H1 (cell line): ENCODE data around the gene IL20RB. TPM values are rescaled to one million over a fixed set of nuclear protein-coding genes. Genes with fewer than 3 reads are reported as not detected.

Experiments used
- CTCF ChIA-PET: fragments of 300-600 bp; sonication (Branson Sonifier 250); formaldehyde crosslinking; loops from one replicate; lab custom pipeline; 2021; ENCODE audit not compliant: partially characterized antibody; lab: Charles Lee
- POLR2A ChIA-PET: fragments of 300-600 bp; sonication (Branson Sonifier 250); formaldehyde crosslinking; loops from one replicate; lab custom pipeline; 2021; ENCODE audit warnings: inconsistent platforms; ENCODE audit not compliant: partially characterized antibody; lab: Charles Lee
- DNase-seq, 2 experiments: peaks; one replicate each; pipeline versions ENCODE4 v3.0.0 to v3.0.0-alpha.2; 2010 to 2022; ENCODE audit warnings: low spot score in 2 of 2, low read depth in 1 of 2, mixed read lengths in 1 of 2
- FAIRE-seq: peaks from 2 replicates; lab custom pipeline; 2011; peaks lifted over from hg19 to GRCh38; lab: Jason Lieb, UNC
- H2AFZ ChIP-seq: 2 replicates; pipeline ENCODE4 v1.8.1; 2012; ENCODE audit warnings: low read length, inconsistent platforms
- H2AK5ac ChIP-seq: 2 replicates; pipeline ENCODE4 v1.6.1; 2013; ENCODE audit warnings: low read depth, low read length
- H2BK120ac ChIP-seq: replicated peaks from 2 replicates; pipeline ENCODE3; 2013; ENCODE audit warnings: low read depth, low read length, inconsistent platforms
- H2BK12ac ChIP-seq: 2 replicates; pipeline ENCODE4 v1.6.1; 2013; ENCODE audit warnings: low read depth, low read length
- H2BK15ac ChIP-seq: 2 replicates; pipeline ENCODE4 v1.6.1; 2013; ENCODE audit warnings: low read length
- H2BK20ac ChIP-seq: 2 replicates; pipeline ENCODE4 v1.6.1; 2013; ENCODE audit warnings: low read length
- H2BK5ac ChIP-seq: 2 replicates; pipeline ENCODE4 v1.6.1; 2013; ENCODE audit warnings: low read depth, low read length
- H3K14ac ChIP-seq: 2 replicates; pipeline ENCODE4 v1.6.1; 2013; ENCODE audit warnings: inconsistent platforms; ENCODE audit not compliant: insufficient read length
- H3K18ac ChIP-seq: 2 replicates; pipeline ENCODE4 v1.6.1; 2013; ENCODE audit warnings: low read length; ENCODE audit errors: extremely low read depth
- H3K23ac ChIP-seq: 2 replicates; pipeline ENCODE4 v1.6.1; 2013; ENCODE audit warnings: inconsistent platforms; ENCODE audit not compliant: insufficient read length
- H3K23me2 ChIP-seq: 2 replicates; pipeline ENCODE4 v1.6.1; 2013; ENCODE audit warnings: low read depth, low read length
- H3K27ac ChIP-seq: 2 replicates; pipeline ENCODE4 v1.6.1; 2011; ENCODE audit warnings: low read depth, low read length, inconsistent platforms
- H3K27me3 ChIP-seq, 4 experiments: replicated peaks in 1 of 4; 1 replicate in 1 of 4; 2 replicates in 3 of 4; pipeline versions ENCODE4 v1.6.1 to v1.8.1; 2011 to 2013; ENCODE audit warnings: low read length in 3 of 4, mild to moderate bottlenecking in 3 of 4, inconsistent platforms in 2 of 4, mixed read lengths in 2 of 4, moderate library complexity in 1 of 4; ENCODE audit not compliant: control insufficient read depth in 3 of 4, insufficient read depth in 3 of 4; ENCODE audit errors: extremely low read depth in 1 of 4
- H3K36me3 ChIP-seq, 4 experiments: 2 replicates each; pipeline versions ENCODE4 v1.6.1 to v1.8.1; 2011 to 2013; ENCODE audit warnings: mild to moderate bottlenecking in 4 of 4, low read length in 3 of 4, moderate library complexity in 2 of 4, control low read depth in 1 of 4, inconsistent platforms in 1 of 4; ENCODE audit not compliant: insufficient read depth in 4 of 4, control insufficient read depth in 2 of 4
- H3K4ac ChIP-seq: replicated peaks from 2 replicates; pipeline ENCODE3; 2013; ENCODE audit warnings: low read length, low read depth, mixed read lengths, inconsistent platforms; ENCODE audit not compliant: insufficient read length
- H3K4me1 ChIP-seq, 4 experiments: replicated peaks in 1 of 4; 1 replicate in 1 of 4; 2 replicates in 3 of 4; pipeline versions ENCODE4 v1.6.1 to v1.8.1; 2011 to 2013; ENCODE audit warnings: low read length in 3 of 4, inconsistent platforms in 2 of 4, mixed read lengths in 1 of 4; ENCODE audit not compliant: insufficient read depth in 4 of 4, control insufficient read depth in 3 of 4
- H3K4me2 ChIP-seq, 2 experiments: 2 replicates each; pipeline versions ENCODE4 v1.6.1 to v1.8.1; 2011 to 2013; ENCODE audit warnings: low read depth in 2 of 2, low read length in 2 of 2, control low read depth in 1 of 2, inconsistent platforms in 1 of 2, mild to moderate bottlenecking in 1 of 2; ENCODE audit not compliant: insufficient read depth in 1 of 2
- H3K4me3 ChIP-seq, 4 experiments: fragments of 200-600, 300-600 bp in 1 of 4; sonication (generic), shearing (Covaris generic), sonication (Bioruptor Twin) in 1 of 4; 2 replicates each; pipeline versions ENCODE4 v1.5.1 to v1.8.1; 2011 to 2016; ENCODE audit warnings: low read length in 4 of 4, low read depth in 3 of 4, control low read depth in 2 of 4, inconsistent platforms in 2 of 4, mild to moderate bottlenecking in 2 of 4, mixed read lengths in 1 of 4, moderate library complexity in 1 of 4; ENCODE audit not compliant: insufficient read depth in 2 of 4; ENCODE audit errors: extremely low read depth in 1 of 4
- H3K56ac ChIP-seq: replicated peaks from 2 replicates; pipeline ENCODE3; 2013; ENCODE audit warnings: low read depth, mild to moderate bottlenecking, mixed read lengths, low read length, inconsistent platforms; ENCODE audit not compliant: insufficient read length
- H3K79me1 ChIP-seq: 2 replicates; pipeline ENCODE4 v1.6.1; 2013; ENCODE audit warnings: low read depth, low read length, control low read depth
- H3K79me2 ChIP-seq, 2 experiments: 2 replicates each; pipeline versions ENCODE4 v1.6.1 to v1.8.1; 2012 to 2013; ENCODE audit warnings: low read length in 2 of 2, mild to moderate bottlenecking in 2 of 2, inconsistent platforms in 1 of 2; ENCODE audit not compliant: insufficient read depth in 2 of 2, control insufficient read depth in 1 of 2
- H3K9ac ChIP-seq, 4 experiments: replicated peaks in 1 of 4; 1 replicate in 1 of 4; 2 replicates in 3 of 4; pipeline versions ENCODE4 v1.6.1 to v1.8.1; 2011 to 2013; ENCODE audit warnings: low read depth in 3 of 4, low read length in 3 of 4, control low read depth in 2 of 4, mild to moderate bottlenecking in 2 of 4, moderate library complexity in 2 of 4, inconsistent platforms in 1 of 4; ENCODE audit errors: extremely low read depth in 1 of 4
- H3K9me3 ChIP-seq, 2 experiments: 2 replicates each; pipeline versions ENCODE4 v1.6.1 to v1.8.1; 2012 to 2013; ENCODE audit warnings: mild to moderate bottlenecking in 2 of 2, moderate library complexity in 2 of 2, control low read depth in 1 of 2, inconsistent platforms in 1 of 2, low read depth in 1 of 2, low read length in 1 of 2, mixed read lengths in 1 of 2; ENCODE audit not compliant: insufficient read depth in 2 of 2
- H4K20me1 ChIP-seq, 2 experiments: replicated peaks in 1 of 2; 2 replicates each; pipeline versions ENCODE3 to v1.8.1; 2011 to 2013; ENCODE audit warnings: inconsistent platforms in 2 of 2, low read length in 2 of 2, mild to moderate bottlenecking in 1 of 2; ENCODE audit not compliant: insufficient read depth in 2 of 2, control insufficient read depth in 1 of 2
- H4K5ac ChIP-seq: 2 replicates; pipeline ENCODE4 v1.6.1; 2013; ENCODE audit warnings: low read length, low read depth, mixed read lengths, inconsistent platforms; ENCODE audit not compliant: insufficient read length
- H4K8ac ChIP-seq: 2 replicates; pipeline ENCODE4 v1.8.0; 2013; ENCODE audit warnings: mild to moderate bottlenecking, moderate library complexity, low read length, inconsistent platforms; ENCODE audit not compliant: insufficient read depth; ENCODE audit errors: extremely low read depth
- H4K91ac ChIP-seq: replicated peaks from 2 replicates; pipeline ENCODE3; 2013; ENCODE audit warnings: low read length, mixed read lengths, inconsistent platforms; ENCODE audit not compliant: insufficient read length
- ATF2 ChIP-seq: IDR thresholded peaks from 2 replicates; pipeline ENCODE4 v1.6.1; 2012; ENCODE audit warnings: low read length, inconsistent platforms
- CBX8 ChIP-seq: fragments of 300-800, 300-1000 bp; sonication (generic); IDR thresholded peaks from 2 replicates; pipeline ENCODE4 v1.7.1; 2016; ENCODE audit warnings: low read depth, low read length, borderline replicate concordance
- CREB1 ChIP-seq: IDR thresholded peaks from 2 replicates; pipeline ENCODE4 v1.6.1; 2012; ENCODE audit warnings: inconsistent platforms
- CTBP2 ChIP-seq: IDR thresholded peaks from 2 replicates; pipeline ENCODE4 v1.7.0; 2011; ENCODE audit warnings: borderline replicate concordance, mild to moderate bottlenecking, moderate library complexity, mixed read lengths, low read length; ENCODE audit not compliant: insufficient read depth, insufficient read length
- EP300 ChIP-seq, 2 experiments: IDR thresholded peaks; 1 replicate in 1 of 2; 2 replicates in 1 of 2; pipeline ENCODE4 v1.6.1; 2011 to 2012; ENCODE audit warnings: low read depth in 2 of 2, low read length in 2 of 2, mild to moderate bottlenecking in 2 of 2, borderline replicate concordance in 1 of 2, inconsistent platforms in 1 of 2, moderate library complexity in 1 of 2
- EZH2 ChIP-seq: fragments of 200-600 bp; sonication (generic); IDR thresholded peaks from 2 replicates; pipeline ENCODE4 v1.7.1; 2012; ENCODE audit warnings: low read depth, mild to moderate bottlenecking, moderate library complexity, low read length, inconsistent platforms; ENCODE audit not compliant: severe bottlenecking
- KDM4A ChIP-seq: IDR thresholded peaks from one replicate; pipeline ENCODE4 v1.7.1; 2012; ENCODE audit warnings: low read depth, mild to moderate bottlenecking, moderate library complexity, low read length, inconsistent platforms; ENCODE audit not compliant: severe bottlenecking
- KDM5A ChIP-seq: fragments of 200-600 bp; IDR thresholded peaks from 2 replicates; pipeline ENCODE4 v1.7.1; 2012; ENCODE audit warnings: mild to moderate bottlenecking, low read length, inconsistent platforms, mixed read lengths
- SIN3A ChIP-seq, 2 experiments: IDR thresholded peaks in 1 of 2; conservative IDR thresholded peaks in 1 of 2; 2 replicates each; pipeline ENCODE4 v1.6.1; 2011 to 2012; ENCODE audit warnings: low read length in 2 of 2, improper control_type of control experiment in 1 of 2, low read depth in 1 of 2, mild to moderate bottlenecking in 1 of 2
- USF2 ChIP-seq: IDR thresholded peaks from 2 replicates; pipeline ENCODE4 v1.6.1; 2011; ENCODE audit warnings: low read length, improper control_type of control experiment
- YY1 ChIP-seq: IDR thresholded peaks from 2 replicates; pipeline ENCODE4 v1.6.1; 2011; ENCODE audit warnings: low read depth, mild to moderate bottlenecking, low read length
- WGBS, 2 experiments: shearing (Covaris generic) in 1 of 2; methylation state at CpG; one replicate each; pipeline versions ENCODE4 v1.1.6 to v1.1.7; 2013 to 2015; ENCODE audit warnings: low lambda C conversion rate in 2 of 2, mixed read lengths in 2 of 2, inconsistent platforms in 1 of 2, low coverage in 1 of 2, missing lambda C conversion rate in 1 of 2; ENCODE audit not compliant: insufficient replicate concordance in 2 of 2, insufficient coverage in 1 of 2, insufficient read length in 1 of 2; ENCODE audit errors: extremely low coverage in 1 of 2, missing lambda C conversion rate in 1 of 2; 5-methylcytosine and 5-hydroxymethylcytosine counted together
- polyA plus RNA-seq, 7 experiments: library from polyadenylated mRNA; depleted of rRNA in 3 of 7; stranded (reverse) in 5 of 7; unstranded in 2 of 7; fragments of >200 nt in 5 of 7; fragments of 200-250 nt in 2 of 7; gene quantifications; 1 replicate in 5 of 7; 2 replicates in 1 of 7; 4 replicates in 1 of 7; pipeline versions ENCODE4 v1.2.1 to v1.2.3, GENCODE V29; 2011 to 2013; ENCODE audit warnings: missing spikeins in 2 of 7, mixed read lengths in 2 of 7
- total RNA-seq: library from RNA; stranded (reverse); fragmentation: NEBNext Ultra II Directional; extraction: Animal tissue kit (Norgen Biotek cat#: 25700); gene quantifications from 2 replicates; pipeline ENCODE4 v1.2.1, GENCODE V29; 2021

The IL20RB gene
- total and polyA plus RNA-seq, 2 of the 8 experiments (the other 6 are each of a cell fraction or from before 2014, with no cell fraction given): 1.6 to 1.8 TPM

GRCh38 chr3:137010137-137010536 lies 52.4 kb downstream of the IL20RB start:
- no peak for DNase-seq
- no peaks in the 10 kb centered on the region for H3K36me3 ChIP-seq
- ChIA-PET CTCF (interaction anchor here (0.6 to 1.7 kb wide), 2 partner anchors 227 to 659 kb away, joined by 4 to 5 read pairs; no protein-coding TSS in a partner anchor), POLR2A (no interaction called here)
- H2AK5ac ChIP-seq: no peak overlapping the region
- no peak overlapping the region for H3K4me3 ChIP-seq
- no peaks in the 10 kb centered on the region for H4K20me1 ChIP-seq
- H2BK20ac ChIP-seq: no peak overlapping the region
- no peak overlapping the region for H2BK5ac ChIP-seq
- no peak overlapping the region for H3K14ac ChIP-seq
- no peak overlapping the region for H4K8ac ChIP-seq
- FAIRE-seq: no peak
- H3K9ac ChIP-seq: no peak overlapping the region
- H3K18ac ChIP-seq: no peak overlapping the region
- H3K4me1 ChIP-seq: peaks cover 0 to 4% (median 0%) of the 10 kb centered on the region in 4 experiments; a peak in 1 of 7 replicates
- H3K23ac ChIP-seq: no peak overlapping the region
- no peaks in the 10 kb centered on the region for H3K79me1 ChIP-seq
- H2AFZ ChIP-seq: no peak overlapping the region
- H3K9me3 ChIP-seq: no peaks in the 10 kb centered on the region
- H2BK12ac ChIP-seq: no peak overlapping the region
- 88% methylated on average over 6 of the region's 6 CpGs; no CpG with 5 or more reads in 1 of the 2 experiments for WGBS, 2 experiments
- H3K4ac ChIP-seq: no peak overlapping the region
- H4K91ac ChIP-seq: no peak overlapping the region
- H3K56ac ChIP-seq: no peak overlapping the region
- no peak overlapping the region for H2BK120ac ChIP-seq
- H3K4me2 ChIP-seq: no peak overlapping the region
- H3K79me2 ChIP-seq: no peaks in the 10 kb centered on the region
- H3K27me3 ChIP-seq: no peaks in the 10 kb centered on the region
- H2BK15ac ChIP-seq: no peak overlapping the region
- H4K5ac ChIP-seq: no peak overlapping the region
- H3K23me2 ChIP-seq: no peaks in the 10 kb centered on the region
- H3K27ac ChIP-seq: no peak overlapping the region
- TF ChIP-seq CREB1: no peak
- TF ChIP-seq YY1: no peak
- TF ChIP-seq ATF2: no peak
- no peak for TF ChIP-seq CBX8
- no peak for TF ChIP-seq SIN3A (conservative IDR thresholded peaks at IDR 0.05 in 1 of 2, IDR thresholded peaks at IDR 0.05 in 1 of 2; ENCODE audit: low read depth in 1 of 2, low read length in 2 of 2)
- no peak for TF ChIP-seq EP300 (IDR thresholded peaks at IDR 0.05; ENCODE audit: borderline replicate concordance in 1 of 2, low read depth in 2 of 2, low read length in 2 of 2)
- no peak for TF ChIP-seq KDM5A
- no peak for TF ChIP-seq EZH2
- TF ChIP-seq USF2: no peak
- TF ChIP-seq KDM4A: no peak
- no peak for TF ChIP-seq CTBP2
